GM10266 (cell line): ENCODE data around the gene UGP2.

Source experiments
- DNase-seq: peaks from one replicate; pipeline ENCODE4 v3.0.0; 2012; ENCODE audit errors: extremely low spot score
- CTCF ChIP-seq: IDR thresholded peaks from 2 replicates; pipeline ENCODE4 v1.5.1; 2012; ENCODE audit warnings: mild to moderate bottlenecking, low read depth; ENCODE audit not compliant: control insufficient read depth, insufficient read depth; ENCODE audit errors: missing control alignments

UGP2 gene

GRCh38 chr2:63821396-63821795, 20.3 kb upstream of the UGP2 start:
- TF ChIP-seq CTCF, result no peak
- DNase-seq, result no peak

- no peak for TF ChIP-seq CTCF
- DNase-seq, result no peak
Observed at GRCh38 chr2:63822478-63822877, 19.2 kb upstream of the UGP2 start.

GRCh38 chr2:63827749-63828148, 13.9 kb upstream of the UGP2 start:
- TF ChIP-seq CTCF, result no peak
- no peak for DNase-seq

- no peak for DNase-seq
- TF ChIP-seq CTCF, result no peak
Observed at GRCh38 chr2:63831176-63831575, 10.5 kb upstream of the UGP2 start.

GRCh38 chr2:63834401-63834800, 7.3 kb upstream of the UGP2 start:
- DNase-seq, result no peak
- no peak for TF ChIP-seq CTCF

GRCh38 chr2:63837036-63837594, 4.6 kb upstream of the UGP2 start:
- no peak for TF ChIP-seq CTCF
- DNase-seq, result no peak

GRCh38 chr2:63840081-63840784, 1.5 kb upstream of the UGP2 start:
- TF ChIP-seq CTCF, result no peak
- peak; percentile 31 for DNase-seq
